Neural cell (in vitro differentiated cells): Measurements from ENCODE around the gene CHCHD1. TPM values are rescaled to one million over a fixed set of nuclear protein-coding genes. Genes with fewer than 3 reads are reported as not detected.

ENCODE experiments used
- H2AFZ ChIP-seq: fragments of 200-600, 300-800 bp; sonication (generic), shearing (Covaris generic); 2 replicates; pipeline ENCODE4 v1.6.0; 2014; ENCODE audit warnings: low read depth, mild to moderate bottlenecking, antibody characterized with exemption, low read length, moderate library complexity
- H3F3A ChIP-seq: fragments of 200-600 bp; shearing (Covaris generic); 2 replicates; pipeline ENCODE4 v1.6.1; 2016; ENCODE audit warnings: mild to moderate bottlenecking, moderate library complexity, mixed read lengths, antibody characterized with exemption, low read length; ENCODE audit not compliant: insufficient read depth, poor library complexity, severe bottlenecking
- H3K27ac ChIP-seq: fragments of 200-600, 300-800 bp; sonication (generic), shearing (Covaris generic); 2 replicates; pipeline ENCODE4 v1.5.1; 2014; ENCODE audit warnings: mild to moderate bottlenecking, low read length, moderate library complexity
- H3K27me3 ChIP-seq: fragments of 300-800, 200-600 bp; sonication (generic), shearing (Covaris generic); 2 replicates; pipeline ENCODE4 v1.6.0; 2014; ENCODE audit warnings: mild to moderate bottlenecking, low read depth, low read length, moderate library complexity; ENCODE audit not compliant: insufficient read depth
- H3K36me3 ChIP-seq: fragments of 300-800, 200-600 bp; sonication (generic), shearing (Covaris generic); 2 replicates; pipeline ENCODE4 v1.5.1; 2014; ENCODE audit warnings: mild to moderate bottlenecking, antibody characterized with exemption, low read length, moderate library complexity; ENCODE audit not compliant: insufficient read depth
- H3K4me2 ChIP-seq: fragments of 300-800, 200-600 bp; sonication (generic), shearing (Covaris generic); 2 replicates; pipeline ENCODE4 v1.6.0; 2014; ENCODE audit warnings: mild to moderate bottlenecking, low read length
- H3K4me3 ChIP-seq: fragments of 300-800, 200-600 bp; sonication (generic), shearing (Covaris generic); 2 replicates; pipeline ENCODE4 v1.5.1; 2014; ENCODE audit warnings: mild to moderate bottlenecking, low read length, moderate library complexity
- H3K79me2 ChIP-seq: fragments of 200-600 bp; shearing (Covaris generic); replicated peaks from 2 replicates; pipeline ENCODE4 v1.6.0; 2014; ENCODE audit warnings: mild to moderate bottlenecking, low read length, moderate library complexity; ENCODE audit not compliant: insufficient read depth
- H3K9ac ChIP-seq: fragments of 300-800, 200-600 bp; sonication (generic), shearing (Covaris generic); 2 replicates; pipeline ENCODE4 v1.6.1; 2016; ENCODE audit warnings: mild to moderate bottlenecking, low read length, mixed read lengths
- H3K9me2 ChIP-seq: fragments of 200-600 bp; shearing (Covaris generic); 2 replicates; pipeline ENCODE4 v1.6.1; 2016; ENCODE audit warnings: mild to moderate bottlenecking, low read length, mixed read lengths; ENCODE audit not compliant: insufficient read depth
- H3K9me3 ChIP-seq: fragments of 200-600, 300-800 bp; sonication (generic), shearing (Covaris generic); 2 replicates; pipeline ENCODE4 v1.6.1; 2016; ENCODE audit warnings: mild to moderate bottlenecking, mixed run types, low read length, moderate library complexity, mixed read lengths
- H4K20me1 ChIP-seq: fragments of 200-600 bp; shearing (Covaris generic); 2 replicates; pipeline ENCODE4 v1.6.1; 2016; ENCODE audit warnings: mild to moderate bottlenecking, mixed run types; ENCODE audit not compliant: insufficient read depth
- EP300 ChIP-seq: fragments of 450-650 bp; conservative IDR thresholded peaks from 2 replicates; pipeline ENCODE4 v1.6.1; 2014; ENCODE audit warnings: antibody characterized with exemption, mild to moderate bottlenecking, moderate library complexity; ENCODE audit not compliant: poor library complexity, severe bottlenecking
- EZH2 ChIP-seq: fragments of 200-600, 300-800 bp; shearing (Covaris generic), sonication (generic); IDR thresholded peaks from 2 replicates; pipeline ENCODE4 v1.6.1; 2014; ENCODE audit warnings: antibody characterized with exemption, low read length, borderline replicate concordance, mild to moderate bottlenecking; ENCODE audit not compliant: insufficient read depth, poor library complexity, severe bottlenecking
- MXI1 ChIP-seq: fragments of 450-650 bp; conservative IDR thresholded peaks from 2 replicates; pipeline ENCODE4 v1.6.1; 2014; ENCODE audit warnings: antibody characterized with exemption, mild to moderate bottlenecking; ENCODE audit not compliant: poor library complexity, severe bottlenecking
- POLR2AphosphoS5 ChIP-seq: IDR thresholded peaks from 2 replicates; pipeline ENCODE4 v1.6.1; 2012
- RAD21 ChIP-seq: fragments of 450-650 bp; conservative IDR thresholded peaks from 2 replicates; pipeline ENCODE4 v1.6.1; 2014; ENCODE audit warnings: antibody characterized with exemption, mild to moderate bottlenecking, moderate library complexity
- REST ChIP-seq: IDR thresholded peaks from 2 replicates; pipeline ENCODE4 v1.6.1; 2012; ENCODE audit warnings: borderline replicate concordance
- SMC3 ChIP-seq: fragments of 450-650 bp; conservative IDR thresholded peaks from 2 replicates; pipeline ENCODE4 v1.6.1; 2014; ENCODE audit warnings: antibody characterized with exemption, mild to moderate bottlenecking, moderate library complexity; ENCODE audit not compliant: poor library complexity
- TAF1 ChIP-seq: IDR thresholded peaks from 2 replicates; pipeline ENCODE4 v1.6.1; 2012; ENCODE audit warnings: low read depth
- polyA plus RNA-seq: library from polyadenylated mRNA; depleted of rRNA; stranded (reverse); fragments of >200 nt; gene quantifications from 2 replicates; pipeline ENCODE4 v1.2.3, GENCODE V29; 2014

Gene CHCHD1
- polyA plus RNA-seq, 1 donor from 2014 or later: 82.5 TPM

GRCh38 chr10:73809061-73809818 lies 27.4 kb downstream of the CHCHD1 start:
- Histone ChIP-seq H3K36me3 (no peaks in the 10 kb centered on the region), H3F3A (no peaks in the 10 kb centered on the region), H3K9me2 (no peaks in the 10 kb centered on the region), H3K27ac (no peak overlapping the region), H3K9me3 (no peaks in the 10 kb centered on the region), H3K27me3 (no peaks in the 10 kb centered on the region), H3K4me3 (no peak overlapping the region), H3K79me2 (peaks cover 7% of the 10 kb centered on the region), H4K20me1 (no peaks in the 10 kb centered on the region), H3K4me2 (no peak overlapping the region), H2AFZ (no peak overlapping the region), H3K9ac (no peak overlapping the region)
- TF ChIP-seq EZH2: no peak
- no peak for TF ChIP-seq REST
- no peak for TF ChIP-seq RAD21
- TF ChIP-seq MXI1: no peak

- no peaks in the 10 kb centered on the region for H3K36me3 ChIP-seq
- H2AFZ ChIP-seq: no peak overlapping the region
- H3K79me2 ChIP-seq: peaks cover 7% of the 10 kb centered on the region
- no peaks in the 10 kb centered on the region for H4K20me1 ChIP-seq
- no peaks in the 10 kb centered on the region for H3K9me2 ChIP-seq
- no peaks in the 10 kb centered on the region for H3F3A ChIP-seq
- H3K27me3 ChIP-seq: no peaks in the 10 kb centered on the region
- no peaks in the 10 kb centered on the region for H3K9me3 ChIP-seq
- peak overlapping the region; percentile 84 for H3K9ac ChIP-seq
- TF ChIP-seq SMC3 (no peak), EP300 (no peak), POLR2AphosphoS5 (no peak), RAD21 (no peak), REST (no peak), TAF1 (no peak)
- H3K4me2 ChIP-seq: peak overlapping the region; percentile 76
- H3K4me3 ChIP-seq: peak overlapping the region; percentile 89
- no peak overlapping the region for H3K27ac ChIP-seq
Measured at GRCh38 chr10:73810358-73810734, 28.5 kb downstream of the CHCHD1 start.
